ENCODE measurements around the gene PCCA. TPM values are rescaled to one million over a fixed set of nuclear protein-coding genes. Genes with fewer than 3 reads are reported as not detected.
A peak's percentile ranks its signal among the peaks of the same experiment; 100 is the strongest.

Gene PCCA
- total and polyA plus RNA-seq, 2 of the 13 experiments (the other 11 are each of a cell fraction or from before 2014, with no cell fraction given) = 15.0 to 32.2 TPM

- TF ChIP-seq, protein P1, sequence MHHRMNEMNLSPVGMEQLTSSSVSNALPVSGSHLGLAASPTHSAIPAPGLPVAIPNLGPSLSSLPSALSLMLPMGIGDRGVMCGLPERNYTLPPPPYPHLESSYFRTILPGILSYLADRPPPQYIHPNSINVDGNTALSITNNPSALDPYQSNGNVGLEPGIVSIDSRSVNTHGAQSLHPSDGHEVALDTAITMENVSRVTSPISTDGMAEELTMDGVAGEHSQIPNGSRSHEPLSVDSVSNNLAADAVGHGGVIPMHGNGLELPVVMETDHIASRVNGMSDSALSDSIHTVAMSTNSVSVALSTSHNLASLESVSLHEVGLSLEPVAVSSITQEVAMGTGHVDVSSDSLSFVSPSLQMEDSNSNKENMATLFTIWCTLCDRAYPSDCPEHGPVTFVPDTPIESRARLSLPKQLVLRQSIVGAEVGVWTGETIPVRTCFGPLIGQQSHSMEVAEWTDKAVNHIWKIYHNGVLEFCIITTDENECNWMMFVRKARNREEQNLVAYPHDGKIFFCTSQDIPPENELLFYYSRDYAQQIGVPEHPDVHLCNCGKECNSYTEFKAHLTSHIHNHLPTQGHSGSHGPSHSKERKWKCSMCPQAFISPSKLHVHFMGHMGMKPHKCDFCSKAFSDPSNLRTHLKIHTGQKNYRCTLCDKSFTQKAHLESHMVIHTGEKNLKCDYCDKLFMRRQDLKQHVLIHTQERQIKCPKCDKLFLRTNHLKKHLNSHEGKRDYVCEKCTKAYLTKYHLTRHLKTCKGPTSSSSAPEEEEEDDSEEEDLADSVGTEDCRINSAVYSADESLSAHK (CRISPR knock-in tag; IDR thresholded peaks at IDR 0.05; ENCODE audit: borderline replicate concordance) = no peak
- TF ChIP-seq ZNF605 (CRISPR knock-in tag; IDR thresholded peaks at IDR 0.05) (no peak), MBNL3 (CRISPR knock-in tag; conservative IDR thresholded peaks at IDR 0.05) (no peak), ZNF18 (CRISPR knock-in tag; IDR thresholded peaks at IDR 0.05; ENCODE audit: insufficient replicate concordance) (no peak), ZBTB7A (CRISPR knock-in tag; IDR thresholded peaks at IDR 0.05) (no peak), STAG1 (CRISPR knock-in tag; IDR thresholded peaks at IDR 0.05) (peak; percentile 96), NBN (conservative IDR thresholded peaks at IDR 0.05) (no peak), ZFYVE20 (CRISPR knock-in tag; IDR thresholded peaks at IDR 0.05; ENCODE audit: borderline replicate concordance, low read depth) (no peak), MTF1 (CRISPR knock-in tag; IDR thresholded peaks at IDR 0.05) (no peak), NR2F6 (IDR thresholded peaks at IDR 0.05) (no peak), NR2F6 (CRISPR knock-in tag; IDR thresholded peaks at IDR 0.05) (0 out of 2 replicates have a peak, but pooled peaks have one; percentile 10), ZBTB38 (CRISPR knock-in tag; IDR thresholded peaks at IDR 0.05) (no peak), REXO4 (CRISPR knock-in tag; IDR thresholded peaks at IDR 0.05; ENCODE audit: borderline replicate concordance) (no peak), TSC22D2 (CRISPR knock-in tag; IDR thresholded peaks at IDR 0.05; ENCODE audit: borderline replicate concordance) (no peak), ZBTB3 (CRISPR knock-in tag; IDR thresholded peaks at IDR 0.05; ENCODE audit: borderline replicate concordance, low read depth) (no peak), CBFB (CRISPR knock-in tag; IDR thresholded peaks at IDR 0.05) (no peak)
- TF ChIP-seq, protein P2, sequence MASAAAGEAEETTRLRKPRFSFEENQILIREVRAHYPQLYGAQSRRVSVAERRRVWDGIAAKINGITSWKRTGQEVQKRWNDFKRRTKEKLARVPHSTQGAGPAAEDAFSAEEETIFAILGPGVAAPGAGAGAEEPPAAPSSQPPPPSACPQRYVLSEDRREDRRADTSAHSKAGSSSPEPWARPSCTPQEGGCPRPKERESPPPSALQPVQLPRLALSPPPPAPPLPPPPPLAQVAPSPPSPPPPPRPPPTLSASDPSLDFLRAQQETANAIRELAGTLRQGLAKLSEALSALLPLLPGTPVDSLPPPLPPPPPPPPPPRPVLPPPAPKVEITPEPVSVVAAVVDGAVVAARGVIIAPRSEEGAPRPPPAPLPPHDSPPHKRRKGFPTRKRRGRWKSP (CRISPR knock-in tag; IDR thresholded peaks at IDR 0.05) = no peak
- TF ChIP-seq, protein P3, sequence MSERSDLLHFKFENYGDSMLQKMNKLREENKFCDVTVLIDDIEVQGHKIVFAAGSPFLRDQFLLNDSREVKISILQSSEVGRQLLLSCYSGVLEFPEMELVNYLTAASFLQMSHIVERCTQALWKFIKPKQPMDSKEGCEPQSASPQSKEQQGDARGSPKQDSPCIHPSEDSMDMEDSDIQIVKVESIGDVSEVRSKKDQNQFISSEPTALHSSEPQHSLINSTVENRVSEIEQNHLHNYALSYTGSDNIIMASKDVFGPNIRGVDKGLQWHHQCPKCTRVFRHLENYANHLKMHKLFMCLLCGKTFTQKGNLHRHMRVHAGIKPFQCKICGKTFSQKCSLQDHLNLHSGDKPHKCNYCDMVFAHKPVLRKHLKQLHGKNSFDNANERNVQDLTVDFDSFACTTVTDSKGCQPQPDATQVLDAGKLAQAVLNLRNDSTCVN (CRISPR knock-in tag; IDR thresholded peaks at IDR 0.05; ENCODE audit: borderline replicate concordance) = no peak
- TF ChIP-seq, protein P4, sequence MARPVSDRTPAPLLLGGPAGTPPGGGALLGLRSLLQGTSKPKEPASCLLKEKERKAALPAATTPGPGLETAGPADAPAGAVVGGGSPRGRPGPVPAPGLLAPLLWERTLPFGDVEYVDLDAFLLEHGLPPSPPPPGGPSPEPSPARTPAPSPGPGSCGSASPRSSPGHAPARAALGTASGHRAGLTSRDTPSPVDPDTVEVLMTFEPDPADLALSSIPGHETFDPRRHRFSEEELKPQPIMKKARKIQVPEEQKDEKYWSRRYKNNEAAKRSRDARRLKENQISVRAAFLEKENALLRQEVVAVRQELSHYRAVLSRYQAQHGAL (CRISPR knock-in tag; IDR thresholded peaks at IDR 0.05; ENCODE audit: not compliant biosample characterization) = no peak
These were observed 426.0 kb downstream of the PCCA start (continued) for GRCh38 chr13:100514788-100515409.
